ENCODE results near the gene SMIM21.

SMIM21 gene

GRCh38 chr18:75429975-75430374 is 2.5 kb upstream of the SMIM21 start:
- no peak overlapping the region for H3K4me3 ChIP-seq (replicated peaks; ENCODE audit: low read depth, low read length)
- no peak for TF ChIP-seq CTCF (IDR thresholded peaks at IDR 0.05; ENCODE audit: low read depth, low read length, missing control alignments)
- DNase-seq (ENCODE audit: extremely low read depth, low read depth), result no peak

DNA sequence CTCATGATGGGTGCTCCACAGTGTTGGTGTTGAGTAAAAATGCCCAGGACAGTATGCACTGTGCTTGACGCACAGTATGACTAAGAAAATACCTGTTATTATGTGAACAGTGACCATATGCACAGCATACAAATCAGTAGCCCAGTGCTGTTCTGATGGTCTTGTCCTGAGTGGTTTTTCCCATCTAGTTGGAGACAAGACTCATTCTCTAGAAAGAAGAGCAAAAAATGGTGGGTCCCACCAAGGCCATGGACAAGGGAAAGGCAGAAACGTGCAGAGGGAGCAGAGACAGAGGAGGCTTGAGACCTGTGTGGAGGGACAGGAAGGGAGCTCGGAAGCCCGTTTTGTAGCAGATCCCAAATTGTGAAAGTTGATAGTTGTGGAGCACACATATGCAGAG is 987 bp upstream of the SMIM21 start:
- no peak for TF ChIP-seq CTCF (IDR thresholded peaks at IDR 0.05; ENCODE audit: low read depth, low read length, missing control alignments)
- no peak for DNase-seq (ENCODE audit: extremely low read depth, low read depth)
- H3K4me3 ChIP-seq (replicated peaks; ENCODE audit: low read depth, low read length), result no peak overlapping the region

DNA sequence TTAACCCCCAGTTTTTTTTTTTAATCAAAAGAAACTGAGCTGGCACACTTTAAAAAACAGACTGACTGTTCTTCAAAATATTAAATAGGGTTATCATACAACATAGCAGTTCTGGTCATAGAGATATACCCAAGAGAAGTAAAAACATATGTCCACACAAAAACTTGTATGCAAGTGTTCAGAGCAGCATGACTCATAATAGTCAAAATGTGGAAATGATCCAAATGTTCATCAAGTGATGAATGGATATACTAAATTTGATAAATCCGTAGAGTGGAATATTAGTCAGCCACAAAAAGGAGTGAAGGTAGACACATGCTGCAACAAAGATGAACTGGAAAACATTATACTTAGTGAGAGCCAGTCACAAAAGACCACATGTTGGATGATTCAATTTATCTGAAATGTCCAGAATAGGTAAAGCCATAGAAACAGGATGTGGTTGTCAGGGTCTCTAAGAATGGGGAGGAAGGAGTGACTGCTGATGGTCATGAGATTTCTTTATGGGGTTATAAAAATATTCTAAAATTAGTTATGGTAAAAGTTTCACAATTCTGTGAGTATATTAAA is 5.1 kb downstream of the SMIM21 start:
- H3K4me3 ChIP-seq (replicated peaks; ENCODE audit: low read depth, low read length), result no peak overlapping the region
- TF ChIP-seq CTCF (IDR thresholded peaks at IDR 0.05; ENCODE audit: low read depth, low read length, missing control alignments), result no peak
- no peak for DNase-seq (ENCODE audit: extremely low read depth, low read depth)

DNA sequence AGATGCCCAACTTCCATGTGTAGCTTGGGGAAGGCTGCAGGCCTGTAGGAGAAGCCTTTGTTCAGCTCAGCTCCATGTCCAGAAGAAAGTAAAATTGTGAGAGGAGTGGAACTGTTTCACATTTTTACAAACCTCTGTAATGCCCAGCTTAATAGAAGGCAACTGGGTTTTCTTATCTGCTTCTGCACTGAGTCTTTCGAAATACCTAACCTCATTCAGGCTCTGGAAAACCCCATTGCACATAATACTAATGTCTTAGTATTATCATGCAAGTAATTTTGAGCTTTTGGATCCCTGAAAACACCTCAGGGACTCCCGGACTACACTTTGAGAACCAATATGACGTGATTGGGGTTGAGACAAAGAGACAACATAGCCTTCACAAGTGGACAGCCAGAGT is 5.8 kb downstream of the SMIM21 start:
- TF ChIP-seq CTCF (IDR thresholded peaks at IDR 0.05; ENCODE audit: low read depth, low read length, missing control alignments), result no peak
- no peak overlapping the region for H3K4me3 ChIP-seq (replicated peaks; ENCODE audit: low read depth, low read length)
- DNase-seq (ENCODE audit: extremely low read depth, low read depth), result no peak

DNA sequence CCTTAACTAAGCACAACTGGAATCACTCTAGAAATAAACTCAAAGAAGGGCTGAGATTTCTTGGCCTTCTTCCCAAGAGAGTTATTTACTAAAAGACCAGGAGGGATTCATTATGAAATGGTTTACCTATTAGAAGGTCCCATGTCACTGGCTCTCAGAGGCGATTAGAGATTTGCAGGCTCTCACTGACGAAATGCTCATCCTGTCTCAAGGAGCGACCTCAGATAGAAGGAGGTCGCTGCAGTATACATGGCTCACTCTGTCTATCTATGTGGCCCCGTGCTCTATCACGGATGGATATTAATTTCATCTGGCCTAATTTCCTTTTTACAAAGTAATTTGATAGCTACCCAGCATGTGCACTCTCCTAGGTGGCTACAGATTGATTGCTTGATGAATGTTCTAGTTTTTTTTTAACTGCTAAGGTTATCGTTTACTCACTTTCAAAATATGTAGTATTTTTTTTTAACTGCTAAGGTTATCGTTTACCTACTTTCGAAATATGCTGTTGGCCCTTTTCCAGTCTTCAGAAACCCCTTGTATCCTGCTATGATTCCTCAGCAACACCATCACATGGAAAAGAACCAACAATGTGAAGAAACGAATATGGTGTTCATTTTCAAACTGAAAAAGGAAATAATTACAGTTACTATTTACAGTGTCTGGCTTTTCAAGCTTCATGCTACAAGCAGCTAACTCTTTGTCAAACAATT is 9.1 kb downstream of the SMIM21 start:
- no peak for TF ChIP-seq CTCF (IDR thresholded peaks at IDR 0.05; ENCODE audit: low read depth, low read length, missing control alignments)
- H3K4me3 ChIP-seq (replicated peaks; ENCODE audit: low read depth, low read length), result no peak overlapping the region
- DNase-seq (ENCODE audit: extremely low read depth, low read depth), result no peak

- no peak for TF ChIP-seq CTCF (IDR thresholded peaks at IDR 0.05; ENCODE audit: low read depth, low read length, missing control alignments)
- no peak overlapping the region for H3K4me3 ChIP-seq (replicated peaks; ENCODE audit: low read depth, low read length)
- DNase-seq (ENCODE audit: extremely low read depth, low read depth), result no peak
Observed at GRCh38 chr18:75410611-75411010, 16.9 kb downstream of the SMIM21 start.
